Activated T-cell treated with anti-CD3 and anti-CD28 coated beads, Interleukin-2, amount 50 U/mL, for 4 hours (primary cell): ENCODE results near the gene ZFYVE9. TPM values are rescaled to one million over a fixed set of nuclear protein-coding genes. Genes with fewer than 3 reads are reported as not detected.
A peak's percentile ranks its signal among the peaks of the same experiment; 100 is the strongest.
"Not testable (repeated sequence)": the region's sequence is repeated elsewhere in the genome, so short reads cannot be mapped to it uniquely, and the experiment has no call there.

ENCODE experiments used
- ATAC-seq, 2 donors: fragments of 200-7000 bp; cut with Tn5 transposase; one replicate each; pipeline ENCODE4 v1.10.0; 2021
- DNase-seq: peaks from one replicate; pipeline ENCODE4 v3.0.0-alpha.2; 2020
- H3K27me3 Mint-ChIP-seq: one replicate; pipeline ENCODE4 v1.8.0; 2021; ENCODE audit warnings: low read depth, mixed read lengths
- H3K36me3 Mint-ChIP-seq: one replicate; pipeline ENCODE4 v1.8.0; 2022; ENCODE audit warnings: mixed read lengths; ENCODE audit not compliant: insufficient read depth
- H3K4me1 Mint-ChIP-seq: one replicate; pipeline ENCODE4 v1.8.0; 2021; ENCODE audit warnings: low read depth, mixed read lengths
- H3K4me3 Mint-ChIP-seq: one replicate; pipeline ENCODE4 v1.8.0; 2021; ENCODE audit warnings: mild to moderate bottlenecking, moderate library complexity, mixed read lengths
- H3K9me3 Mint-ChIP-seq: one replicate; pipeline ENCODE4 v1.8.0; 2021; ENCODE audit warnings: mixed read lengths
- total RNA-seq, 3 donors: library from RNA; stranded (reverse); gene quantifications; one replicate each; pipeline ENCODE4 v1.2.1, GENCODE V29; 2021

Gene ZFYVE9
- total RNA-seq, 3 donors from 2014 or later, result 5.4 to 5.9 (median 5.5) TPM

DNA sequence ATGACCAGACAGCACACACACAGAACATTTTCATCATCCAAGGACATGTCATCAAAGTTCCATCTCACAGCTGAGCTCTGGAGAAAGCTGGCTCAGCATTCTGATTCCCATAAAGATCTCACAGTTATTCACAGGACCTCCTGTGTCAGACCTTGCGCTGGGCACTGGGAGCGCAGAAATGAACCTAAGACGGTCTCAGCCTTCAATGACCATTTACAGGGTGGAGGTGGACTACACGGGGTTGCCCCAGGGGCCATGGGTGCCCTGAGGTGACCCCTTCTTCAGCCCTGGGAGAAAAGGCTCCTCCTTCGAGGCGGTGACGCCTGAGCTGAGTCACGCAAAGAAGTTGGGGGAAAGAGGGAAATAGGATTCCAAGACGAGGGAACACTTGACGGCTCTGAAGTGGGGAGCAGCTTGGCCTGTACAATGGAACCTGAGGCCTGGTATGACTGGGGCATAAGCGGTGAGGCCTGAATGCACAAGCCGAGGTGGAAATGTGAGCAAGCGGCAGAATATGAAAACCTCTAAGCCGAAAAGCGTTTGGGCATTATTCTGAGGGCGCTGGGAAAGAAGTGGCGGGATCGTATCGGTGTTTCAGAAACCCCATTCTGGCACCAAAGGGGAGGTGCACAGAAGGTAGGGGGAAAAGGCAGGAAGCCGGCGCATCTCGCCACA lies 223.3 kb downstream of the ZFYVE9 start:
- Mint-ChIP-seq H3K36me3 (peaks cover 21% of the 10 kb centered on the region), H3K4me1 (peaks cover 39% of the 10 kb centered on the region), H3K9me3 (no peaks in the 10 kb centered on the region), H3K27me3 (no peaks in the 10 kb centered on the region), H3K4me3 (peak overlapping the region; percentile 96)
- peak; percentile 0 for ATAC-seq
- no peak for DNase-seq

DNA sequence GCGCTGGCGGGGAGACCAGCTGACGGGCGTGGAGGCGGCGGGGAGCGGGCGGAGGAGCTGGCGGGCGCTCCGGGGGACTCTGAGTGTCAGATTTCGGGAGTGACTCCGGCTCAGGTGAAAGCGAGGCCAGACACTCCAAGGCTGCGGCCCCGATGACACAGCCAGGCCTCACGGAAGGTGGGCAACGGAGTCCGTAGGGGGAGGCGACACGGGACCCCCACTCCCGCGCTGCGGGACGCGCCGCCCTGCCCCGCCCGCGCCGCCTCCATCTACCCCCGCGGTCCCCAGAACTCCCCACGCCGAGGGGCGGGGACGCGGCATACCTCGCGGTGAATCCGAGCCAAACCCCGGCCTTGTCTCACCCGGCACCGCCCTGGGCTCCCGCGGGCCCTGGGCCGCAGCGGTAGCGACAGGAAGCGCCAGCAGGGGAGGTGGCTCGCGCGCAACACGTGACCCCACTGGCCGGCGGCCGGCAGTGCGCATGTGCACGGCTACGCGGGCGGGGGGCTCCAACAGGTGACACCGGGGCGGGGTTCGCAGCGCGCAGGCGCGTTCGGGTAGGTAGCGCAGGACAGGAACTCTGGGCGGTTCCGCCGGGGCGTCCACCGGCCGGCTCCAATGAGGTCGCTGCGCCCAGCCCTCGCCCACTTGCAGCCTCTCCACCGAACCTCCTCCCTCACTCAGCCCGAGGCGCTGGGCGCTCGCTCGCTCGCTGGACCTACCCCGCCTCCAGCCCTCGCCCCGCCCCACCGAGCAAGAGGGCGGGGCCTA lies 224.0 kb downstream of the ZFYVE9 start, which contains the start of gene CC2D1B:
CC2D1B (minus strand) TSS at position 460 of the 771 bp plus-strand sequence. CDS start 1,585 bp downstream, outside the sequence.
- Mint-ChIP-seq H3K4me1 (peaks cover 39% of the 10 kb centered on the region), H3K27me3 (no peaks in the 10 kb centered on the region), H3K4me3 (peak within 1 kb of the TSS; percentile 96), H3K36me3 (peaks cover 18% of the 10 kb centered on the region), H3K9me3 (no peaks in the 10 kb centered on the region)
- ATAC-seq (peak; percentile 94), DNase-seq (peak; percentile 98)

DNA sequence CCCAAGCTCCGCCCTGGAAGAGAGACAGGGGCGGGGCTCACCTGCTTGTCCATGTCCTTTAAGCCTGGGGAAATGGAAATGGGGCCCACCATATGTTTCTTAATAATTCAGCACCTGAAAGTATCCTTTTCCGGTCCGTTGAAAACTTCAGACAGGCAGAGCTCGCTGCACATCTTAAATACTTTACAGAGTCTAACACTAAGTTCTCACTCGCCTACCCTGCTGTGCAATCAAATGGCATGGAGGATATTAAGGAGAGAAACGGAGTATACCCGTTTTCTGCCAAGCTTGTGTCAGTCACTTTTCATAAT lies 224.6 kb downstream of the ZFYVE9 start:
- no peaks in the 10 kb centered on the region for H3K27me3 Mint-ChIP-seq
- no peaks in the 10 kb centered on the region for H3K9me3 Mint-ChIP-seq
- ATAC-seq (no peak), DNase-seq (no peak)
- H3K36me3 Mint-ChIP-seq, result peaks cover 13% of the 10 kb centered on the region
- H3K4me3 Mint-ChIP-seq, result peak overlapping the region; percentile 96
- peaks cover 39% of the 10 kb centered on the region for H3K4me1 Mint-ChIP-seq

DNA sequence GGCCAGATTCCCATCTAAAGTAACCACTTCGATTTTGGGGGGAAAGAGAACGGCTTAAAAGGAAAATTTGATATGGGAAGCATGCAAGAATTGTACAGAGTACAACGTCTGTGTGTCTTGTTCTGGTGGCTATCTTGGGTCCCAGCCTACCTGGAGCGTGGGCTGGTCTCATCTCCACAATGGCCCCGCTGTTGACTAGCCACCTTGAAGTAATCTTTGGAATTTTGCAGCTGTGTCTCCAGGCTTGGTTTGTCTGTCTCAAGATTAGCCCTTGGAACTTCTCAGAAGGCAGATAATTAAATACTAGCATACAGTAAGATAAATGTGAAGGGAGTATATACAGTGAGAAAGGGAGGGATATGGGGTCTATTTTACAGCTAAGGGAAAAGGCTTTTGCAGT lies 225.4 kb downstream of the ZFYVE9 start:
- no peaks in the 10 kb centered on the region for H3K27me3 Mint-ChIP-seq
- no peak for DNase-seq
- H3K4me1 Mint-ChIP-seq, result peaks cover 36% of the 10 kb centered on the region
- H3K36me3 Mint-ChIP-seq, result peaks cover 5% of the 10 kb centered on the region
- no peak overlapping the region for H3K4me3 Mint-ChIP-seq
- H3K9me3 Mint-ChIP-seq, result no peaks in the 10 kb centered on the region
- ATAC-seq, result no peak

DNA sequence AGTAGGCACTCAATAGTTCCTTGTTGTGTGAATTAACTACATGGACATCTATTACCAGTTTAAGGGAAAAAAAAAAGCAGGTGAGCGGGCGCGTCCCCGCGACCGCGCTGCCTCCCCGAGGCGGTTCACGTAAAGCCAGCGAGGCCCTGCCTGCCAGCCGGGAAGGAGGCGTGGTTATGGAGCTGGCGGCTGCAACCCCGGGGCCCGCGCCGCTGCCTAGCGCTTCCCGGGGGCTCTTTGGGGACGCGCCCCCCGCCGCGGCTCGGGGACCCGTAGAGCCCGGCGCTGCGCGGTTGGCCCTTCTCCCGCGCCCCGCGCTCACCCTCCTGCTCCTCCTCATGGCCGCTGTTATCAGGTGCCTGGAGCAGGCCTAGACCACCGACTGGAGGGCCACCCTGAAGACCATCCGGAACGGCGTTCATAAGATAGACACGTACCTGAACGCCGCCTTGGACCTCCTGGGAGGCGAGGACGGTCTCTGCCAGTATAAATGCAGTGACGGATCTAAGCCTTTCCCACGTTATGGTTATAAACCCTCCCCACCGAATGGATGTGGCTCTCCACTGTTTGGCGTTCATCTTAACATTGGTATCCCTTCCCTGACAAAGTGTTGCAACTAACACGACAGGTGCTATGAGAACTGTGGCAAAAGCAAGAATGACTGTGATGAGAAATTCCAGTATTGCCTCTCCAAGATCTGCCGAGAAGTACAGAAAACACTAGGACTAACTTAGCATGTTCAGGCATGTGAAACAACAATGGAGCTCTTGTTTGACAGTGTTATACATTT lies 226.7 kb downstream of the ZFYVE9 start:
- no peak for ATAC-seq
- H3K9me3 Mint-ChIP-seq, result no peaks in the 10 kb centered on the region

DNA sequence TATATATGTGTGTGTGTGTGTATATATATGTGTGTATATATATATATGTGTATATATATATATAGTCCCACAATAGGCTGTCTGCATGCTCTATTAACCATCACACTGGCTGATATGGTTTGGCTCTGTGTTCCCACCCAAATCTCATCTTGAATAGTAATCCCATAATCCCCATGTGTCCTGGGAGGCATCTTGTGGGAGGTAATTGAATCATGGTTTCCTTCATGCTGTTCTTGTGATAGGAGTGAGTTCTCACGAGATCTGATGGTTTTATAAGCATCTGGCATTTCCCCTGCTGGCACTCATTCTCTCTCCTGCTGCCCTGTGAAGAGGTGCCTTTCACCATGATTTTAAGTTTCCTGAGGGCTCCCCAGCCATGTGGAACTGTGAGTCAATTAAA lies 228.0 kb downstream of the ZFYVE9 start:
- not testable (repeated sequence) for DNase-seq, H3K27me3 Mint-ChIP-seq, H3K9me3 Mint-ChIP-seq, H3K4me3 Mint-ChIP-seq, ATAC-seq
- Mint-ChIP-seq H3K4me1 (peaks cover 20% of the 10 kb centered on the region), H3K36me3 (peaks cover 10% of the 10 kb centered on the region)

More for the DNA sequence above, 226.7 kb downstream of the ZFYVE9 start:
- no peaks in the 10 kb centered on the region for H3K27me3 Mint-ChIP-seq
- peak; percentile 47 for DNase-seq
- peaks cover 2% of the 10 kb centered on the region for H3K36me3 Mint-ChIP-seq
- H3K4me3 Mint-ChIP-seq, result peak overlapping the region; percentile 41
- H3K4me1 Mint-ChIP-seq, result peaks cover 30% of the 10 kb centered on the region

DNA sequence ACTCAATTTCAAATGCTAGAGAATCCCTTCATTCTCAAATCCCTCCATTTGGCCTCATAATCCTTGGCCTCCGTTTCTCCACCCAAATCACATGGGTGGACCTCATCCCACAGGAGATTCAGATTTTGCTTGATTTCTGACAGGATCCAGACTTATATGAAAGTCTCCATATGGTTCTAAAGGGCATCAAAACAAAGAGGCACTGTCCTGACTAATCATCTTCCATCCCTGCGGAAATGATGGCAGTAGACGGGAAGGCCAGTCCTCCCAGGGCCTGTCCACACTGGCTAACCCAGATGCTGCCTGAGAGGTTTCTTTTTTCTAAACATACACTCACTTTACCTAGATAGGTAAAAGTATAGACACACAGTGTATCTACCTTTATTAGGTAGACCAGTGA lies 243.5 kb downstream of the ZFYVE9 start:
- Mint-ChIP-seq H3K27me3 (no peaks in the 10 kb centered on the region), H3K4me1 (no peaks in the 10 kb centered on the region), H3K4me3 (no peak overlapping the region), H3K36me3 (peaks cover 21% of the 10 kb centered on the region), H3K9me3 (no peaks in the 10 kb centered on the region)
- DNase-seq (no peak), ATAC-seq (no peak)

DNA sequence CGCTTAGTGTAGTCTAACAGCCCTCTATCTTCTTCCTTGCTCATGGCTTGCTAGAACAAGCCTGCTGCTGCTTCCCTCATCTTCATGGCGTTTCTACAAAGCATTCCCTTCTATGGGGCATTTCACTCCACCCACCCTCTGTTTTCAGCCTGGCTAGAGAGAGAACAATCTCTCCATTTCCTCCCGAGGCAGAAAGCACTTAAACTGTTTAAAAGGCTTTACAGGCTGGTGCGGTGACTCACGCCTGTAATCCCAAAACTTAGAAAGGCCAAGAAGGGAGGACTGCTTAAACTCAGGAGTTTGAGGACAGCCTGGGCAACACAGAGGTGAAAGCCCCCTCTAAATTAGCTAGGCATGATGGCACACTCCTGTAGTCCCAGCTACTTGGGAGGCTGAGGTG lies 244.6 kb downstream of the ZFYVE9 start:
- DNase-seq (no peak), ATAC-seq (no peak)
- Mint-ChIP-seq H3K4me3 (no peak overlapping the region), H3K36me3 (peaks cover 19% of the 10 kb centered on the region), H3K27me3 (no peaks in the 10 kb centered on the region), H3K9me3 (no peaks in the 10 kb centered on the region), H3K4me1 (no peaks in the 10 kb centered on the region)

DNA sequence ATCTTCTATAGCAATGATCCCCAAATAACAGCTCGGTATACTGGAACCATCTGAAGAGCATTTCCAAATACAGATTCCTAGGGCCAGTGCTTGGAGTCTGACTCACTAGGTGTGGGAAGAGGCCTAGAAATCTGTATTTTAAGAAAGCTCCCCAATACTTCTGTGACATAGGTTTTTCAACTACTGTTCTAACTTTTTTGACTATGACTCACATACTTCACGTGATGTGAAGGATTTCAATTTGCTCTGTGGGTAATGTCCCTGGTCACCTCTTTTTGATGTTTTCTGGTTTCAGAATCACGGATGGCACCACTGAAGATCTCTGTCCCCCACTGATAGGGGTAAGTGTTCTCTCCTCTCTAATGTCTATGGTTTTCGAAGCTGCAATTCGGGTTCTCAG lies 251.3 kb downstream of the ZFYVE9 start:
- no peak overlapping the region for H3K4me3 Mint-ChIP-seq
- DNase-seq (no peak), ATAC-seq (peak; percentile 35 to 53)
- no peaks in the 10 kb centered on the region for H3K4me1 Mint-ChIP-seq
- H3K27me3 Mint-ChIP-seq, result no peaks in the 10 kb centered on the region
- no peaks in the 10 kb centered on the region for H3K9me3 Mint-ChIP-seq
- H3K36me3 Mint-ChIP-seq, result peaks cover 29% of the 10 kb centered on the region

Other genes with a start within 250 kb of the ZFYVE9 start
- gene RAB3B, start 151.4 kb upstream of the ZFYVE9 start, total RNA-seq, result under 1 TPM; 0.05 to 0.11 (median 0.08) TPM
- gene KTI12, start 108.3 kb upstream of the ZFYVE9 start, total RNA-seq, result 10 to 100 TPM; 26.4 to 27.1 (median 27.1) TPM
- gene TXNDC12, start 86.9 kb upstream of the ZFYVE9 start, total RNA-seq, result 10 to 100 TPM; 27.2 to 34.8 (median 32.1) TPM
- gene BTF3L4, start 85.8 kb upstream of the ZFYVE9 start, total RNA-seq, result 10 to 100 TPM; 48.9 to 52.7 (median 51.4) TPM
- gene CC2D1B, start 224.1 kb downstream of the ZFYVE9 start, total RNA-seq, result 10 to 100 TPM; 35.0 to 40.0 (median 38.9) TPM